Vagina (tissue), 2 donors: ENCODE results near the gene ZNF583.

Experiments used
- POLR2A ChIP-seq, 2 donors: fragments of 450-650 bp; IDR thresholded peaks; one replicate each; pipeline ENCODE4 v1.6.1; 2017; ENCODE audit warnings: antibody characterized with exemption in 2 of 2, mild to moderate bottlenecking in 2 of 2, moderate library complexity in 2 of 2
- POLR2AphosphoS5 ChIP-seq, 2 donors: sonication (generic); formaldehyde crosslinking; IDR thresholded peaks; one replicate each; pipeline ENCODE4 v1.9.0; 2017; ENCODE audit warnings: antibody characterized with exemption in 2 of 2, mild to moderate bottlenecking in 2 of 2, low read depth in 1 of 2; ENCODE audit not compliant: insufficient read depth in 1 of 2
- TF ChIP-seq, protein P1 (sequence below), 3 experiments: fragments of 450-650 bp in 2 of 3; fragments of 200-600 bp in 1 of 3; sonication (generic) in 1 of 3; IDR thresholded peaks; one replicate each; pipeline ENCODE4 v1.5.1; 2017 to 2019; ENCODE audit warnings: antibody characterized with exemption in 3 of 3, mild to moderate bottlenecking in 2 of 3, moderate library complexity in 2 of 3

DNA sequence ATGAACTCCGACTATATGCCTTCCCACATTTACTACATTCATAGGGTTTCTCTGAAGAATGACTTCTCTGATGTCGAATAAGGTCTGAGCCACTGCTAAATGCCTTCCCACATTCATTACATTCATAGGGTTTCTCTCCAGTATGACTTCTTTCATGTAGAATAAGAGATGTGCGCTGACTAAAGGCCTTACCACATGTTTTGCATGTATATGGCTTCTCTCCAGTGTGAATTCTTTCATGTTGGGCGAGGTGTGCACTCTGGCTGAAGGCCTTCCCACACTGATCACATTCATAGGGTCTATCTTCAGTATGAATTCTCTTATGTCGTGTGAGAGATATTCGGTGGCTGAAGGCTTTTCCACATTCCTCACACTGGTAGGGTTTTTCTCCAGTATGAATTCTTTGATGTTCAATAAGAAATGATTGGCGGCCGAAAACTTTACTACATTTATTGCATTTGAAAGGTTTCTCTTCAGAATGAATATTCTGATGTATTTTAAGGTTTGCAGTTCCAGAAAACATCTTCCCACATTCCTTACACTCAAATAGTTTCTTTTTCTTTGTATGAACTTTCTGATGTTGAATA is 37.2 kb downstream of the ZNF583 start:
- TF ChIP-seq, protein P1, sequence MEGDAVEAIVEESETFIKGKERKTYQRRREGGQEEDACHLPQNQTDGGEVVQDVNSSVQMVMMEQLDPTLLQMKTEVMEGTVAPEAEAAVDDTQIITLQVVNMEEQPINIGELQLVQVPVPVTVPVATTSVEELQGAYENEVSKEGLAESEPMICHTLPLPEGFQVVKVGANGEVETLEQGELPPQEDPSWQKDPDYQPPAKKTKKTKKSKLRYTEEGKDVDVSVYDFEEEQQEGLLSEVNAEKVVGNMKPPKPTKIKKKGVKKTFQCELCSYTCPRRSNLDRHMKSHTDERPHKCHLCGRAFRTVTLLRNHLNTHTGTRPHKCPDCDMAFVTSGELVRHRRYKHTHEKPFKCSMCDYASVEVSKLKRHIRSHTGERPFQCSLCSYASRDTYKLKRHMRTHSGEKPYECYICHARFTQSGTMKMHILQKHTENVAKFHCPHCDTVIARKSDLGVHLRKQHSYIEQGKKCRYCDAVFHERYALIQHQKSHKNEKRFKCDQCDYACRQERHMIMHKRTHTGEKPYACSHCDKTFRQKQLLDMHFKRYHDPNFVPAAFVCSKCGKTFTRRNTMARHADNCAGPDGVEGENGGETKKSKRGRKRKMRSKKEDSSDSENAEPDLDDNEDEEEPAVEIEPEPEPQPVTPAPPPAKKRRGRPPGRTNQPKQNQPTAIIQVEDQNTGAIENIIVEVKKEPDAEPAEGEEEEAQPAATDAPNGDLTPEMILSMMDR (IDR thresholded peaks at IDR 0.05) = no peak
- TF ChIP-seq POLR2AphosphoS5 (IDR thresholded peaks at IDR 0.05; ENCODE audit: insufficient read depth in 1 of 2, low read depth in 1 of 2) (no peak), POLR2A (IDR thresholded peaks at IDR 0.05) (no peak)
